Pancreas (tissue), 10 donors: ENCODE measurements around the gene HMGN2. TPM values are rescaled to one million over a fixed set of nuclear protein-coding genes. Genes with fewer than 3 reads are reported as not detected.
"Not testable (repeated sequence)": the region's sequence is repeated elsewhere in the genome, so short reads cannot be mapped to it uniquely, and the experiment has no call there.

Experiments
- ATAC-seq, 4 donors: fragments of 200-7000 bp; cut with Tn5 transposase; one replicate each; pipeline versions ENCODE4 v1.8.0 to v1.9.1; 2020; ENCODE audit warnings: mild to moderate bottlenecking in 4 of 4, moderate library complexity in 4 of 4
- DNase-seq, 6 donors: peaks; one replicate each; pipeline ENCODE4 v3.0.0-alpha.2; 2020
- FAIRE-seq: peaks from 2 replicates; lab custom pipeline; 2012; peaks lifted over from hg19 to GRCh38; lab: Jason Lieb, UNC
- H3K27ac ChIP-seq, 4 donors: fragments of 200-600 bp; sonication (generic); 1 replicate in 3 of 4; 2 replicates in 1 of 4; pipeline versions ENCODE4 v1.5.0 to v1.8.0; 2020
- H3K27me3 ChIP-seq, 4 donors: fragments of 200-600 bp; one replicate each; pipeline ENCODE4 v1.8.0; 2021
- H3K36me3 ChIP-seq, 3 donors: fragments of 200-600 bp; sonication (generic) in 1 of 3; one replicate each; pipeline versions ENCODE4 v1.5.0 to v1.8.0; 2020 to 2021
- H3K4me1 ChIP-seq, 3 donors: fragments of 200-600 bp; one replicate each; pipeline ENCODE4 v1.8.0; 2021
- H3K4me3 ChIP-seq, 4 donors: fragments of 200-600 bp; sonication (generic) in 2 of 4; one replicate each; pipeline versions ENCODE4 v1.5.0 to v1.8.0; 2020 to 2021
- H3K9me3 ChIP-seq, 4 donors: fragments of 200-600 bp; one replicate each; pipeline ENCODE4 v1.8.0; 2021
- CTCF ChIP-seq, 4 donors: fragments of 200-600 bp; sonication (generic) in 3 of 4; IDR thresholded peaks; one replicate each; pipeline versions ENCODE4 v1.5.0 to v1.8.0; 2021; ENCODE audit warnings: antibody characterized with exemption in 4 of 4
- WGBS, 2 donors: extraction: QIAGEN DNeasy Blood & Tissue Kit; methylation state at CpG; one replicate each; pipeline ENCODE4 v1.1.7; 2013; 5-methylcytosine and 5-hydroxymethylcytosine counted together
- intact Hi-C, 3 donors: fragments of 100-400 bp; cut with DNase I; formaldehyde crosslinking; loops; one replicate each; pipeline versions ENCODE4 v1.11.1 to v1.14.2; 2022
- polyA plus RNA-seq, 2 donors: library from polyadenylated mRNA; stranded (reverse); fragments of 200-250 nt; gene quantifications; one replicate each; pipeline ENCODE4 v1.2.3, GENCODE V29; 2013
- total RNA-seq, 6 donors: library from RNA; stranded (reverse); fragmentation: NEBNext Ultra II Directional in 4 of 6; extraction: Animal tissue kit (Norgen Biotek cat#: 25700) in 4 of 6; gene quantifications; one replicate each; pipeline versions ENCODE4 v1.2.1 to v1.2.4, GENCODE V29; 2021 to 2023
- donor health status: healthy with polysubstance abuse.
- donor health status: DM: no; HTN: no; CAD: no; lungs with moderate emphysema.
- donor health status: DM: no; HTN: no; CAD: no.
- donor health status: control.
- donor health status: control.
- donor health status: Bipolar disorder and iron deficiency.
- donor health status: DM: yes; HTN: yes; CAD: no.
- donor health status: DM: no; HTN: no; CAD: no.
- donor health status: DM: no; HTN: no; CAD: no.
- donor health status: DM: yes; HTN: yes; CAD: no.

HMGN2 gene
- total and polyA plus RNA-seq, 8 donors: 102 to 438 (median 172) TPM

GRCh38 chr1:26496861-26497260, 24.6 kb downstream of the HMGN2 start:
- peaks cover 0 to 6% (median 0%) of the 10 kb centered on the region in 3 donors for H3K4me1 ChIP-seq
- no peak overlapping the region for H3K4me3 ChIP-seq
- no peak for DNase-seq
- no peak for FAIRE-seq
- H3K9me3 ChIP-seq: no peaks in the 10 kb centered on the region
- no peak for TF ChIP-seq CTCF (IDR thresholded peaks at IDR 0.05)
- H3K27me3 ChIP-seq: no peaks in the 10 kb centered on the region
- 76 to 88% methylated on average over 4 of the region's 4 CpGs for WGBS, 2 donors
- no peak for ATAC-seq
- H3K27ac ChIP-seq: no peak overlapping the region
- no peaks in the 10 kb centered on the region for H3K36me3 ChIP-seq
- intact Hi-C loops: no loop called here

GRCh38 chr1:26498894-26499293, 26.7 kb downstream of the HMGN2 start:
- DNase-seq (no peak), FAIRE-seq (no peak)

GRCh38 chr1:26500488-26501175, 28.4 kb downstream of the HMGN2 start:
- Histone ChIP-seq H3K36me3 (no peaks in the 10 kb centered on the region), H3K27me3 (no peaks in the 10 kb centered on the region), H3K4me3 (peak overlapping the region; percentile 59 to 79 (median 66)), H3K4me1 (peaks cover 0 to 8% (median 0%) of the 10 kb centered on the region in 3 donors), H3K9me3 (no peaks in the 10 kb centered on the region), H3K27ac (peak overlapping the region; percentile 90 to 97 (median 96))
- ATAC-seq: peak; percentile 91 to 97 (median 92)
- intact Hi-C loops: no loop called here
- no peak for FAIRE-seq
- TF ChIP-seq CTCF (IDR thresholded peaks at IDR 0.05): no peak
- 0 to 1% methylated on average over 39 to 74 of the region's 74 CpGs for WGBS, 2 donors
- DNase-seq: peak; percentile 67 to 99 (median 92)

More at GRCh38 chr1:26498894-26499293, 26.7 kb downstream of the HMGN2 start:
- intact Hi-C loops: no loop called here
- H3K4me1 ChIP-seq: peaks cover 0 to 8% (median 0%) of the 10 kb centered on the region in 3 donors
- no peaks in the 10 kb centered on the region for H3K27me3 ChIP-seq
- TF ChIP-seq CTCF (IDR thresholded peaks at IDR 0.05): no peak
- H3K9me3 ChIP-seq: no peaks in the 10 kb centered on the region
- H3K36me3 ChIP-seq: no peaks in the 10 kb centered on the region
- 88 to 95% methylated on average over 7 of the region's 7 CpGs for WGBS, 2 donors
- ATAC-seq: no peak
- no peak overlapping the region for H3K27ac ChIP-seq
- H3K4me3 ChIP-seq: no peak overlapping the region

GRCh38 chr1:26510711-26511110, 38.5 kb downstream of the HMGN2 start:
- intact Hi-C loops, H3K9me3 ChIP-seq, H3K27ac ChIP-seq, FAIRE-seq, H3K4me3 ChIP-seq, H3K36me3 ChIP-seq, H3K4me1 ChIP-seq, ATAC-seq, H3K27me3 ChIP-seq: not testable (repeated sequence)
- WGBS, 2 donors: 61 to 72% methylated on average over 2 of the region's 2 CpGs
- DNase-seq: peak in 1 of 6 donors; percentile 2

GRCh38 chr1:26515836-26516235, 43.6 kb downstream of the HMGN2 start:
- not testable (repeated sequence) for H3K27me3 ChIP-seq

More at GRCh38 chr1:26515836-26516235, 43.6 kb downstream of the HMGN2 start:
- intact Hi-C loops, DNase-seq, FAIRE-seq, H3K36me3 ChIP-seq, H3K9me3 ChIP-seq, H3K27ac ChIP-seq, ATAC-seq, H3K4me1 ChIP-seq, H3K4me3 ChIP-seq: not testable (repeated sequence)
- WGBS, 2 donors: 83 to 88% methylated on average over 4 of the region's 4 CpGs
